HG02798 (cell line): ENCODE measurements around the gene POC1A.

Source experiments
- ATAC-seq: cut with Tn5 transposase; IDR thresholded peaks from one replicate; pipeline ENCODE4 v1.9.1; 2021; ENCODE audit warnings: mild to moderate bottlenecking; ENCODE audit not compliant: unreplicated experiment, poor library complexity

Gene POC1A

DNA sequence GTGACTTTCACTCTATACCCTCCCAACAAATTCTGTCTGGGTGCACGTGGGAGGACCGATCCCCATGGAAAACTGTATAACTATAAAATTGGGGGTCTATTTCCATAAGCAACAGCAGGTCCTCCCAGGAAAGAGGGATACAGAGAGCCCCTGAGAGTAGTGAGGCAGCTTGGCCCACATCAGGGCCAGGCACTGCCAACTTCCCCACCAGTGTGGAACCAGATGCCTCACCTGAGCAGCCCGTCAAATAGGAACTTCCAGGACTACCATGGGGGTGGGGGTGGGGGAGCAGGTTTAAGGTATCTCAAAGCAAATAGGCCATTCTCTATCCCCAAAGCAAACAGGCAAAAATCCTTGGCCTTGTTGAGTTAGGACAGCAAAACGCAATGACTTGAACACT lies 64.5 kb downstream of the POC1A start:
- no peak for ATAC-seq

DNA sequence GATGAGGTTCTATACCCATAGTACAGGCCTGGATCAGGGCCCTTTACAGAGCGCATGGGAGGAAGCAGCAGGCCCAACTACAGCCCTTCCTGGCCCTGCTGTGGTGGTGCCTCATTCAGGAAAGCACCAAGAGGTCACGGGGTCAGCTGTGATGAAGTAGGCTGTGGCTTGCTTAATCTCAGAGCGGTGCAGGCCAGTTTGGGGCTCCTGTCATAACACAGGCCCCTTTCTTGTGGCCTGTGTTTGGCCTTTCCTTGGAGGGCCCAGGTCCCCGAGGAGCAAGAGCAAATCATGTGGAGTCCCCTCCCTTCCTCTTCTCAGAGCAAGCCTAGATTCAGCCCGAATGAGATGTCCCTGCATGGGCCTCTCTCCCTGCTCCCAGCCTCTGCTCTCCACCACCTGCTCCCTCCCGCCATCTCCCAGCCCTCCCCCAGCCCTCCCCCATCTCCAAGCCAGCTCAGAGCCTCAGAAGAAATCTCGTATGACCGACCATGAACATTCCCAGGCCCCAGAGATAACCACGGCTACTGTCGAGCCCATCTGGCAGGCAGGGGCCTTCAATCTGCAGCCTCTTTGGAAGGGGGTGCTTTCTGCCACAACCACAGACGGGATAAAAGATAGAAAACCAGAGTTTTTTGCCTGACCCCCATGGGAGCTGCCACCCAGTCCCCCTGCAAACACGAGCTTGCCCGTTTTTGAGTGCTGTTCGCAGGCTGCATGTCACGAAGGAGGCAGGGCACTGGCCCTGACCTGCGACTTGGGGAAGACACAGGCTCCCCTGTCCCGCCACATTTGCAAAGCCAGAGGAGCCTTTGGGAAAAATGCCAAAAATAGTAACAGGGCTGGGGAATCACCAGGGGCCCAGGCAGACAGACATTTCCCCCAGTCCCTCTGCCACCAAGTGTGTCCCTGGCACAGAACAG lies 65.5 kb downstream of the POC1A start:
- ATAC-seq = no peak

DNA sequence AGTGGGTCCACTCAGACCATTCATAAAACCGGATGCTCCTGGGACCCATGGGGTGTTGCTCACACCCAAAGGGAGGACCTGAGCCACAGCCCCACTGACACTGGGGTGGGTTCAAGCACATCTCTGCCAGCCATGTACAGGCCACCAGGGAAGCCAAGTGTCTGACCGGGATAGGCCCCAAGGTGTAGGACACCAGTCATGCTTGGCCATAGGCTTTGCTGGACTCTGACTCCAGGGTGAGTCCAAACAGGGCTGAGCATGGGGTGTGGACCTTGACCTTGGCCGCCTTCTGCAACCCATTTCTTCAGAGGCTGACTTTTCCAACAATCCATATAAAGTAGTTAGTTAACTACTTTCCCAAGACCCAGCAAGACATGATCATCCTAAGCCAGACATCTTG lies 66.5 kb downstream of the POC1A start:
- no peak for ATAC-seq

DNA sequence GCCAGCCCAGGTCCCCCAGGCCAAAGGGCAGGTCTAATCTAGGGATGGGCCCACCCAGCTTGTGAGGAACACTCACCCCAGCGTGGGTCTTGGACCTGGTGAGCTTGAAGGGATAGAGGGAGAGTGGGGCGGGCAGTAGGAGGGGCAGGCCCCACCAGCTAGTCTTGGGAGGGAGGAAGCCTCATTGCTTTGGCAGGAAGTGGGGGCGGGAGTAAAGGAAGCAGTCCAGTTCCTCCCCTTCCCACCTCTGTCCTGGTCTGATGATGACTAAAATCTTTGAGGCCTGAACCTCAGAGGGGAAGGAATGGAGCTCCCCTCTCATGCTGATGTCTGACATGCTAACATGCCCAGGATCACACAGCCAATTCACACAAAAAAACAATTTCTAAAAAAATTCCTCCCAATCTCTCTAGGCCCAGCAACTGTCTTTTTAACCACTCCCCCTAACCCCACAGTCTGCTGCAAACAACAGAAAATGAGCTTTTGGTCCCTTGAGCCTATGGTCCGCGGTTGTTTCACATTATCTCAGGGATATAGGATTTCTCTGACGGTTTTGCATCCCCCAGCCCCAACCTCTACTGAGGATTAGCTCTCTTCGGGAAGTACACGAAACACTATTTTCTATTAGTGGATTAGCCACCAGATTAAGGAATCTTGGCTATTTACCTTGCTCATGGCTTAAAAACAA lies 67.1 kb downstream of the POC1A start:
- no peak for ATAC-seq

GRCh38 chr3:52086461-52086860 lies 67.8 kb downstream of the POC1A start:
- no peak for ATAC-seq

DNA sequence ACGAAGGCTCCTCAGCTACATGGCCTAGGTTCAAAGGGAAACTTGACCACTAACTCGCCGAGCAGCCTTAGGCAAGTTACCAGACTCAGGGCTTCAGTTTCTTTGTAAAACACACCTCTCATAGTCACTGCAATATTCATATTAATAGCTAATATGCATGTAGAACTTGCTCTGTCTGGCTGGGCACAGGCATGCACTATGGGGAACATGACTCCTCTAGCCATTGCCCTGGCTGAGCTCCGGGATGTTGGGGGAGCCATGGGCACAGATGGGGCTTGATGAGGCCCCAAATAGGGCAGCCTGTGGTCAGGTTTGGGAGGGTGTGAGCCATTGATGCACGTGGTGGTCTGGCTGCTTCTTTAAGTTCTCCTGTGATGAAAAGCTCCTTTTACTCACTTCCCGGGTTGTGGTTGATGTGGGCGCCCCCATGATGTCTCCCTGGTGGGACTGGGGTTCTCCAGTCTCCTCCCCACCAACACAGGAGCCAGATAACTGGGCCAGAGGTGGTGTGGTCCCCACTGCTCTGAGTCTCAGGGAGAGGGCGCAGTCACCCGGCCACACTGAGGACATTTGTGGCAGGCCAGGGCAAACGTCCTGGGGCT lies 68.4 kb downstream of the POC1A start:
- no peak for ATAC-seq

DNA sequence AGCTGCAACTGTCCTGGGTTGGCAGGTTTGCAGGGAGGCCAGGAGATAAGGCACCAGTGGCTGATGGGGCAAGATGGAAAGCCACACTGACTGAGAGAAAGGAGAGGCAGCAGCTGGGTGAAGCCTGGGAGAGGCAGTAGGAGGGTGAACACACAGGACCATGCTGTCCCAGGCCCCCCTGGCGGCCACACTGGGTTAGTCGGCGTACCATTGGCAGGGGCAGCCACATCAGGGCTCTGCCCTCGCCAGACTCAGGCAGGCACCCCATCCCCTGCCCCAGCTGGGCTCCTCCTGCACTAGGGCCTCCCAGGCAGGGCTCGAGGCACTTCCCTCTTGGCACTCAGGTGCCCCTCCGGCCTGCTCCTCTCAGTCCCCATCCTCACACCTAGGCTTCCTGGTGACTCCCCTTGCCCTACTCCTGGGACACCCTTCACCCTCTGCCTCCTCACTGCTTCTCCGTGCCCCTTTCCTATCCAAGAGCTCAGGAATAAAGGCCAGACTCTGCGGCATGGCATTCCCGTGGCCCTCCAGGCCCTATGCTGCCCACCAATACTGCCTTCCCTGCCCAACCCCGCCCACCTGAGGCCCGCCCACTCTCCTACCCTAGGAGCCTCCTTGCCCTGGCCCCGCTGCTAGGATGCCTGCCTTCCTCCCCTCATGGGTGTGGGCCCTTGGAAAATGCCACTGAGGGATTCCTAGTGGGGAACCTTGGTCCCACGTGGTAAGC lies 69.1 kb downstream of the POC1A start:
- ATAC-seq = no peak

- no peak for ATAC-seq
Measured at GRCh38 chr3:52084216-52084945, 69.8 kb downstream of the POC1A start.

DNA sequence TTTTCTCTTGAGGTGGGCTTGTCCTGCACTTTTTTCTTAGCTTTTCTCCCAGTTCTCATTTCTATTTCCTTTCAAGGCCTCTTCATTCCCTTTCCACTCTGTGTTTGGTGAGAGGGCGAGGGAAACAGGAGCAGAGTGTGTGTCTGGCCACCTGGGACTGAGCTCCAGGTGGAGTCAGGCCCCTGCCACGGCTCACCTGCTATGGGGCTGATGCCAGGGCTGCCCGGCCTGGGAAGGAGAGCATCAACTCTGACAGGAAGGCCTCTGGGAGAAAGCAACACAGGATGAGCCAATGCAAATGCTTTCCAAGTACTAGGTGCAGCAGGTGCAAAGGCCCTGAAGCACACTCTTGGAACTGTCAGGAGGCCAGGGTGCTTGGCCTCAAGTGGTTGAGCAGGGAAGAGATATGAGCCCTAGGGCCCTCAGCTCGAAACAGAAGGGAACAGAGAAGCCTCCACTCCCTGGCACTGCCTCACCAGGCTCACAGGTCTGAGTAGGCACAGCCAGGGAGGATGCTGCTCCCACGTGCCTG lies 70.6 kb downstream of the POC1A start:
- no peak for ATAC-seq

DNA sequence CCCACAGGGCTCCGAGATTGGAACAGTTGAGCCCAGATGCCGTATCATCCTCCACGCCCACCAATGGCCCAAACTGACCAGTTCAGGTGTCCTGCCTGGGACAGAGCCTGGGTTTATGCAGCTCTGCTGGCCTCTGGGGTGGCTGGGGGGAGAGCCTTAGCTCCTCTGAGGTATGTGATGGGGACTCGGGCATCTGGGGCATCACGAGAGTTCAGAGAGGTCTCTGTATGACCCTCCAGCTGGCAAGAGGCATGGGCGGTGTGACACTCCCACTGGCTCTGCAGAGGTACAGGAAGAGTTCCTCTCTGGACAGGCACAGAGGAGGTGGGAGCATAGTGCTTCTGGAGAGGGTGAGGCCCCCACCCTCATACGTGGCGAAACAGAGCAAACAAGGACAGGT lies 71.3 kb downstream of the POC1A start:
- ATAC-seq = no peak

DNA sequence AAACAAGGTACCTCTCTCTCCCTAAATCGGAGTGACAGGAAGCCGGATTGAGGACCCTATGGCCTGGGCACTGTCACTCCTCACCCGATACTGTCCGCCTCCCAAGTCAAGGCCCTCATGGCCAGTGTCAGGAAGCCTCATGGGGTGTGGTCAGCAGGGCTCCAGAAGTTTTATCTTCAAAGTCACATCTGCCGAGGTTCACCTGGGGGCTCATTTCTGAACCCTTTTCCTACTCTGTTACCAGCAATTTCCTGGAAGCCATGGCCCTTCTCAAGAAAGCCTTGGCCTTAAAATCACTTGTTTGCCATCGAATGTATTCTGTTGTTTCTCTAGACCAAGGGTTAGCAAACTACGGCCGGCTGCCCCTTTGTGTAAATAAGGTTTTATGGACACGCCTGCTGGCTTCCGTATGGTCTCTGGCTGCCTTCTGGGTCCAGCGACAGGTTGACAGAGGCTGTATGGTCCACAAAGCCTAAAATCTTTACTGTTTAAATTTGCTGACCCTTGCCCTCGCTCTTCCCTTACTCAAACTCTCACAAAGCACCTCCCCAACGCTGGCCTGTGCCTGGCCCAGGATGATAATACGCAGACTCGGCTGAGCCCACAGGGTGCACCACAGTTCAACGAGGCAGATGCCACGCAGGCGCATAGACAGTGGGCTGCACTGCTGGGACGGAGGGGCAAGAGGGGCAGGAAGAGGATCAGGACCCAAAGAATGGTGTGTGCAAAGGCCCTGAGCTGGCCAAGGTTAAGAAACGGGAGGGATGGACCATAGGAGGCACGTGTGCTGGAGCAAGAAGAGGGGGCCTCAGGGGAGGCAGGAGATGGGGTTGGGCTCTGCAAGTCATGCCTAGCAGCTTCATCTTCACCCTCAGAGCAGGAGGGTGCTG lies 73.1 kb downstream of the POC1A start:
- no peak for ATAC-seq

DNA sequence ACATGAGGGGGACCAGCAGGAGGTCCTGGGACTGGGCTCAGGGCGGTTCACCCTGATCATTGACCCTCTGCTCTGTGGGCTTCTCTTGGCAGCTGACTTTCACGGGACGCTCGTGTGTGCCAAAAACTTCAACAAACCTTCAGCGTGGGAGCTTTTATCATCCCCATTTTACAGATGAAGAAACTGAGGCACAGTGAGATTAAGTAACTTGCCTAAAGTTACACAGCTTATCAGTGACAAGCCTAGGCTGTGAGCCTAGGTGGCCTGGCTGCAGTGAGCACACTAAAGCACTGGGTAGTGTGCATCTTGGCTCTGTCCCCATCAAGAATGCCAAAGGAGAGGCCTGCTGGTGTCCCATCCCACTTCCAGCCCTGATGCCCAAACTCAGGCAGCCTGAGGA lies 74.3 kb downstream of the POC1A start:
- ATAC-seq = no peak

DNA sequence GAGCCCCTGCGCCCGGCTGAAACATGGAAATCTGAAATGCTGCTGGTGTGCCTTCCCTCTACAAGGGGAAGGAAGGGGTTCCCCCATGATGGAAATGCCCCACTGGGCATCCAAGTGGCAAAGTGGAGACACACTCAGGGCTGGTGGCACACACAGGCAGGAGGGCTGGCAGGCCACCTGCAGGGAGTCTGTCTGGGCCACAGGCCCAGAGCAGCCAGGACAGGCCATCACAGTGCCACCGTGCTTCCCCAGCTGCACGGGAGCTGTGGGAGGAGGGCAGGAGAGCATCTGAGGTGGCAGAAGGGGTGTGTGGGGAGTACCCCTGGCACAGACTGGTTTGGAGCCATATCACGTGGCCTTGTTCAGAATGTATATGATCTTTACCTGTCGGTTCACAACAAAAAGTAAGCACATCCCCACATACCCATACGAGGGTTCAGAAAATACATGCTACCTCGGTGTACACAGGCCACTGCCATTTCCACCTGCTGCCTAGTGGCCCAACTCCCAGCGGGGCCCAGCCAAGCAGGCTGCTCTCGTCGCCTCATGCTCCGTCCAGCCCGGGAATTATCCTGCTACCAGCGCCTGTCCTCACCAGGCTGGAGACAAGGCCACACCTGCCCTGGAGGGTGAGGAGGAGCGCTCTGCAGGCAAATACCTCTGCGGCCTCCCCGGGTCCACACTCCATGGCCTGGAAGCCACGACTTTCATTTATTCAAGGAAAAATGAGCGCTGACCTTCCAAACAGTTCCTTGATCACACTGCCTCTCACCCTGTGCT lies 75.3 kb downstream of the POC1A start:
- no peak for ATAC-seq

- no peak for ATAC-seq
Measured at GRCh38 chr3:52077925-52078324, 76.3 kb downstream of the POC1A start.

GRCh38 chr3:52076896-52077780 lies 77.1 kb downstream of the POC1A start:
- ATAC-seq = no peak

- no peak for ATAC-seq
Measured at GRCh38 chr3:52073490-52073889, 80.7 kb downstream of the POC1A start.

DNA sequence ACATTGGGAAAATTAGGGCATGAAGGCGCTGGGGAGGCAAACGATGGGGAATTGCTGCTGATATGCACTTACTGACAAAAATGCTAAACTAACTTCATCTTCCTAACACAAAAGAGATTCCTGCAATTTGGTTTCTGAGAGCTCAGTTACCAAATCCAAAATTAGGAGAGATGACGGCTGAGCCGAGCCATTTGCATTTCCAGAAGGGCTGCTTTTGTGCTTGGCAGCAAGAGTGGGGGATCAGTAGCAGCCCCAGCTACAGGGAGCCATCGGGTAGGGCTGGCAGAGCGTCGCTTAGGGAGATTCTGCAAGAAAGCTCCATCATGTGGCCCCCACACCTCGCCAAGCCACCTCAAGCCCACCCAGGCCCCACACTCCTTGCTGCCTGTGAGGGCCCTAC lies 81.8 kb downstream of the POC1A start:
- ATAC-seq = no peak
